ENCODE data around the gene LARGE2.
"Not testable (repeated sequence)": the region's sequence is repeated elsewhere in the genome, so short reads cannot be mapped to it uniquely, and the experiment has no call there.

The LARGE2 gene

GRCh38 chr11:45895553-45896259 lies 26.8 kb upstream of the LARGE2 start:
- no peak for DNase-seq (ENCODE audit: insufficient read length, low spot score)
- FAIRE-seq = no peak

GRCh38 chr11:45896422-45896984 lies 26.0 kb upstream of the LARGE2 start:
- DNase-seq (ENCODE audit: insufficient read length, low spot score) (no peak), FAIRE-seq (no peak)

GRCh38 chr11:45897556-45897955 lies 24.9 kb upstream of the LARGE2 start:
- DNase-seq (ENCODE audit: insufficient read length, low spot score) (no peak), FAIRE-seq (no peak)

- no peak for DNase-seq (ENCODE audit: insufficient read length, low spot score)
- FAIRE-seq = no peak
Observed at GRCh38 chr11:45899086-45899447, 23.4 kb upstream of the LARGE2 start.

GRCh38 chr11:45899448-45900174 lies 22.8 kb upstream of the LARGE2 start:
- DNase-seq (ENCODE audit: insufficient read length, low spot score) (peak; percentile 83), FAIRE-seq (no peak)

GRCh38 chr11:45900175-45900800 lies 22.2 kb upstream of the LARGE2 start:
- not testable (repeated sequence) for DNase-seq (ENCODE audit: insufficient read length, low spot score); FAIRE-seq

GRCh38 chr11:45900916-45901617 lies 21.4 kb upstream of the LARGE2 start:
- DNase-seq (ENCODE audit: insufficient read length, low spot score) = no peak
- FAIRE-seq = no peak

- FAIRE-seq (no peak), DNase-seq (ENCODE audit: insufficient read length, low spot score) (no peak)
Observed at GRCh38 chr11:45901626-45902025, 20.8 kb upstream of the LARGE2 start.

GRCh38 chr11:45902452-45903380 lies 19.7 kb upstream of the LARGE2 start:
- FAIRE-seq = no peak
- no peak for DNase-seq (ENCODE audit: insufficient read length, low spot score)

- FAIRE-seq = no peak
- DNase-seq (ENCODE audit: insufficient read length, low spot score) = no peak
Observed at GRCh38 chr11:45904309-45904915, 18.0 kb upstream of the LARGE2 start.

GRCh38 chr11:45905095-45905494 lies 17.4 kb upstream of the LARGE2 start:
- DNase-seq (ENCODE audit: insufficient read length, low spot score) = no peak
- FAIRE-seq = no peak

GRCh38 chr11:45905576-45905975 lies 16.9 kb upstream of the LARGE2 start:
- not testable (repeated sequence) for DNase-seq (ENCODE audit: insufficient read length, low spot score); FAIRE-seq

GRCh38 chr11:45906096-45906682 lies 16.3 kb upstream of the LARGE2 start:
- FAIRE-seq (no peak), DNase-seq (ENCODE audit: insufficient read length, low spot score) (no peak)

- no peak for DNase-seq (ENCODE audit: insufficient read length, low spot score)
- FAIRE-seq = no peak
Observed at GRCh38 chr11:45906965-45907611, 15.4 kb upstream of the LARGE2 start, which contains the start of gene FREY1. TSS of gene FREY1 (minus strand) at chr11:45907271. CDS start at chr11:45907245, 26 bp downstream.

GRCh38 chr11:45907911-45908370 lies 14.5 kb upstream of the LARGE2 start:
- FAIRE-seq = no peak
- DNase-seq (ENCODE audit: insufficient read length, low spot score) = no peak

GRCh38 chr11:45909594-45910475 lies 12.6 kb upstream of the LARGE2 start:
- DNase-seq (ENCODE audit: insufficient read length, low spot score) = no peak

GRCh38 chr11:45910623-45911022 lies 11.8 kb upstream of the LARGE2 start:
- no peak for FAIRE-seq
- DNase-seq (ENCODE audit: insufficient read length, low spot score) = no peak

More at GRCh38 chr11:45909594-45910475, 12.6 kb upstream of the LARGE2 start:
- FAIRE-seq = no peak
